IPS-18c (cell line): ENCODE data around the gene AOPEP.

ENCODE experiments used
- H3K4me3 ChIP-seq: 2 replicates; pipeline ENCODE4 v1.7.0; 2013; ENCODE audit warnings: low read depth, mild to moderate bottlenecking, low read length, moderate library complexity; ENCODE audit not compliant: insufficient read depth
- H3K9me3 ChIP-seq: one replicate; pipeline ENCODE4 v1.6.1; 2013; ENCODE audit warnings: mild to moderate bottlenecking, low read length, moderate library complexity; ENCODE audit not compliant: control insufficient read depth, insufficient read depth

AOPEP gene

GRCh38 chr9:94726495-94727191, at the start of gene AOPEP:
AOPEP (plus strand) TSS chr9:94726699; CDS start chr9:94759784, 33,085 bp downstream.
- H3K4me3 ChIP-seq = peak within 1 kb of the TSS; percentile 94
- peaks cover 4% of the 10 kb centered on the region for H3K9me3 ChIP-seq

DNA sequence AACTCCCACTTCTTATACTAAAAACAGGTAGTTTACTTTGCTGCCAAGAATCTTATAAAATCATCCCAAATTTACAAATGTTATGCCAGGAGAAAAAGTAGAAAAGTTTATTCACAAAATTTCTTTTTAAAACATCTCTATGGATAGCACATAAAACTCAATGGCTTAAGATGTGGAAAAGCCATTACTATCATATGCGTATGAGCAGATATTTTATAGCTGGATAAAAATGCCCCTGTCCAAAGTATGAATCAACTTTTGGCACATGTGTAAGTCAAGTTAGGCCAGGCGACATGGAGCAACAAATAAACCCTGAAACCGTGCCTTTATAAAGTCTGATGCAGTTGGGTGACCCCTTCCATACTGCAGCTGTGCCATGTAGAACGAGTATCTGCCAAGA, 48.6 kb upstream of the AOPEP start:
- H3K9me3 ChIP-seq = no peaks in the 10 kb centered on the region
- no peak overlapping the region for H3K4me3 ChIP-seq

DNA sequence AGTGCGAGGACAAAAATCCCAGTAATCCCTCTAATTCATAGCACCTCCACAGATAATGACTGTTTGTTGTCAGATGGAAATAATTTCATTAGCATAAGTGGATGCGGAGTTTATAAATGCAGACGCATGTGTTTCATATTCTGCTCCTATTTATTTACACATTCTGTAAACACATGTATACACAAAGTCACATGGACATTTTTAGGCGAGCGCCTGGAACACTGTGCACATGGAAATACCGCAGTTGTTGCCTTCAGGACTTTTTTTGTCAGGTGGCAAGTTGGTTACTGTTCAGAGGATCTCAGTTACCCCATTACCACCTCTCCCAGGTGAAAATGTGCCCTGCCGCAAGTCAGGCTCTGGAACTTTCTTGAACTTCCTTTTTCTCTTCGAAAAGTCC, 46.9 kb upstream of the AOPEP start:
- Histone ChIP-seq H3K4me3 (no peak overlapping the region), H3K9me3 (no peaks in the 10 kb centered on the region)

- Histone ChIP-seq H3K9me3 (no peaks in the 10 kb centered on the region), H3K4me3 (no peak overlapping the region)
Observed at GRCh38 chr9:94680020-94680419, 46.5 kb upstream of the AOPEP start.

- H3K4me3 ChIP-seq = no peak overlapping the region
- H3K9me3 ChIP-seq = no peaks in the 10 kb centered on the region
Observed at GRCh38 chr9:94680621-94681020, 45.9 kb upstream of the AOPEP start.

GRCh38 chr9:94681508-94681907, 45.0 kb upstream of the AOPEP start:
- Histone ChIP-seq H3K9me3 (no peaks in the 10 kb centered on the region), H3K4me3 (no peak overlapping the region)

- H3K4me3 ChIP-seq = no peak overlapping the region
- no peaks in the 10 kb centered on the region for H3K9me3 ChIP-seq
Observed at GRCh38 chr9:94685359-94685758, 41.1 kb upstream of the AOPEP start.

GRCh38 chr9:94687451-94687850, 39.0 kb upstream of the AOPEP start:
- peaks cover 2% of the 10 kb centered on the region for H3K9me3 ChIP-seq
- no peak overlapping the region for H3K4me3 ChIP-seq

DNA sequence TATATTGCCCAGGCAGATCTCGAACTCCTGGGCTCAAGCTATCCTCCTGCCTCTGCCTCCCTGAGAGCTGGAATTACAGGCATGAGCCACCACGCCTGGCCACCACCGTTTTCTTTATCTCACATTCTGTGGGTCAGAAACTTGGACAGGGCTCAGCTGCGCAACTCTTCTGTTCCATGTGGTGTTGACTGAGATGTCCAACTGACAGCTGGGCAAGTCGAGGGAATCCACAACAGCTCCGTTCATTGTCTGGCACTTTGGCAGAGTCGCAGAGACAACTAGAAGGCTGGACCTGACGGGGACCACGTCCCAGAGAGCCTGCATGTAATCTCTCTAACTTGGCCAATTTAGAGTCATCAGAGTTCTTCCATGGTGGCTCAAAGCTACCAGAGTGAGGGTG, 36.2 kb upstream of the AOPEP start:
- Histone ChIP-seq H3K4me3 (no peak overlapping the region), H3K9me3 (peaks cover 2% of the 10 kb centered on the region)

- H3K4me3 ChIP-seq = no peak overlapping the region
- peaks cover 2% of the 10 kb centered on the region for H3K9me3 ChIP-seq
Observed at GRCh38 chr9:94692601-94693000, 33.9 kb upstream of the AOPEP start.

- H3K9me3 ChIP-seq = peaks cover 2% of the 10 kb centered on the region
- H3K4me3 ChIP-seq = no peak overlapping the region
Observed at GRCh38 chr9:94693485-94694204, 32.9 kb upstream of the AOPEP start.

DNA sequence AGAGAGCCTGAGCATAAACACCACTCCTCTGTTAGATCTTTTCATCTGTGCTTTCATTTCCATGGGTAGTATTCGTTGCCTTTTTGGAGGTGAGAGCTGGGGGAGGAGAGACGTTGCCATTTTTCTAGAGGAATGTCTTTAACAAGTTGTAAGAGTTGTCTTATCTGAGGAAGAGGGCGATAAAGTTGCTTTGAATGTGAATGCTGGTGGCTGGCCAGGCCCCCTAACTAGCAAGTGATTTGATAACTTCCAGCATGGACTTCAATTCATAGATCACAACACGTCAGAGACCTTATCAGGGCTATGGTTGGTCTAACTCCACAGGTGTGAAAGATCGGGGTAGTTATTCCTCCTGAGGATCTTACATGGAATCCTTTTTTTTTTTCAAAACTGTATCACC, 30.0 kb upstream of the AOPEP start:
- Histone ChIP-seq H3K9me3 (no peaks in the 10 kb centered on the region), H3K4me3 (no peak overlapping the region)

GRCh38 chr9:94697972-94698581, 28.4 kb upstream of the AOPEP start:
- H3K4me3 ChIP-seq = no peak overlapping the region

GRCh38 chr9:94699715-94700373, 26.7 kb upstream of the AOPEP start:
- Histone ChIP-seq H3K4me3 (no peak overlapping the region; the same call in 1 of the 2 replicates), H3K9me3 (no peaks in the 10 kb centered on the region)

More at GRCh38 chr9:94697972-94698581, 28.4 kb upstream of the AOPEP start:
- H3K9me3 ChIP-seq = no peaks in the 10 kb centered on the region

DNA sequence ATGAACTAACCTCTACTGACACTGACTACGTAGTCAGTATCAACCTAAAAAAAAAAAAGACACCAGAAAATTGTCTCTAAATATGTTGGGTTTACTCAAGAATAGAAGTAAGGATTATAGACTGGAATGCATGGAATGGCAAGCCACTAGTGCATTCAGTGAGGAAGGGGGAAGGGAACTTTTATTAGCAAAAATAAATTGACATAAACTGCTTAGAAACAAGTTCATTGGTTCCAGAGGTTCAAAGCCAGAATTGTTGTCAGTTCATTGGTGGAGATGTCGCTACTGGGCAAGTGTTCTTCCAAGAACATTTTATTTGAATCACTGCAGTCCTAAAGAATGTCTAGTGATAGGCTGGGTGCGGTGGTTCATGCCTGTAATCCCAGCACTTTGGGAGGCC, 26.1 kb upstream of the AOPEP start:
- Histone ChIP-seq H3K9me3 (no peaks in the 10 kb centered on the region), H3K4me3 (no peak overlapping the region)

DNA sequence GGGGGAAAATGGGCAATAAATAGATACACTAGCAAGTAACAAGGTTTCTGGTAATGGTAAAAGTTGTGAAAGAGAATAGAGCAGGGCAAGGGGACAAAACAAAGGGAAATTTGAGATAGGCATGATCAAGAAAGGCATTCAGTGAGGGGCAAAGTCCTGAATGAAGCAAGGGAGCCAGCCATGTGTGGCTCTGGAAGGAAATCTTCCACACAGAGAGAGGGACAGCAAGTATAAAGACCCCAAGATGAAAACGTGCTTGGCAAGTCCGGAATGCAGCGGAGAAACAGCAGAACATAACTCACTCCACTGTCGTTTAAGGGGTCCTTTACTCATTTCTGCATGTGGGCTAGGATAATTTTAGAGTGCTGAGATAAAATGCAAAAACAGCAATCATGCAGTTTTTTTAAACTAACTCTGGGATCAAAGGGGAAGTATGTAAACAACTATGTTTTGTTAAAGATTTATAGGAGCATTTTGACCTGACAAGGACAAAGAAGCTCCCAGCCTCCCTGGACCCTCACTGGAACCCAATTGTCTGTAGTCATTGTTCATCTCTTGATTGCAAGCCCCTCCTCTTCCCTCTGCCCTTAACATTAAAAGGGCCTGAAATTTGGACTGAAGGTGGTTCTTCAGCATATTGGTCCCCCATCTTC, 22.9 kb upstream of the AOPEP start:
- Histone ChIP-seq H3K9me3 (no peaks in the 10 kb centered on the region), H3K4me3 (no peak overlapping the region)

DNA sequence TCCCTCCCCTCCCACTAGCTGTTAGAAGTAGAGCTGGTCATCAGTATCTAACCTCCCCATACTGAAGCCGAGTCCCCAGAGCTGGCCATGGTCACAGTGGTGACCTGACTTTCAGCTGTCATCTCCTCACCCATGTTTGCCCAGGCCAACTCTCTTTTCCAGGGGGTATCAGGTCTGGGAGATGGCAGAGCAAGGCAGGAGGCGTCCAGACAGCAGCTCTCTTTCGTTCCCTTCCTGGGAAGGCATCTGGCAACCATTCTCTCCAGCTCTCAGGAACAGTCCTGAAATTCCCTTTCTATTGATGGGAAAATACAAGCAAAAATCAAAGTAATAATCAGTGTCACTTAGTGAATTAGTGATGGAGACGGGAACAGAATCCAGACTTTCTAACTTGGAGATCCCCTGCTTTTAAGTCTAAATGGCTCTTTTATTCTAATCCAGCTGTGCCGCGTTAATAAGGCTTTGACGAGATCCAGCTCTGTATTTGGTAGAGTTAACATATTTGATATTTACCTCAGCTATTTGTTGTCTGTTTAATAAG, 21.3 kb upstream of the AOPEP start:
- no peaks in the 10 kb centered on the region for H3K9me3 ChIP-seq
- no peak overlapping the region for H3K4me3 ChIP-seq
